Activated T-helper 1 cell treated with Interleukin-2 at 50 U/mL for 16 hours (primary cell): Measurements from ENCODE around the gene SPRR3.
"Not testable (repeated sequence)": the region's sequence is repeated elsewhere in the genome, so short reads cannot be mapped to it uniquely, and the experiment has no call there.

ENCODE experiments used
- DNase-seq: peaks from one replicate; pipeline ENCODE4 v3.0.0-alpha.2; 2020; ENCODE audit warnings: low read depth

Gene SPRR3

DNA sequence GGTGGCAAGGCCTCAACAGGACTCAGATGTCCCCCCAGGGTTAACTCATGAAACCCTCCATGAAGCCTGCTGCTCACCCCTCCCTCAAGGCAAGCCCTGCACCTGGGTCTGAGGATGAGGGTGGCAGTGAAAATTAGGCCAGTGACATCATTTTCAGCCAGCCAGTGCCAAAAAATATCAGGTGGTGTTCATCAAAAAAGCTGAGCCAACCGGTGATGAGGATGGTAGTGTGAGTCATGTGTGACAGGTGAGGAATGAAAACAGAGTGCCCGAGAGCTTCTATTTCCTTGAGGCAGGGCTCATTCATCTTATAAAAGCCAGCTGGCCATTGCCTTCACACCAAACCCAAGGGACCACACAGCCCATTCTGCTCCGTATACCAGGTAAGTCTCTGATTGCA, 17.8 kb upstream of the SPRR3 start, which contains the start of gene SPRR1A:
Gene SPRR1A (plus strand): TSS at position 339 of the 400 bp plus-strand sequence. CDS start 1,150 bp downstream, outside the sequence.
- no peak for DNase-seq

DNA sequence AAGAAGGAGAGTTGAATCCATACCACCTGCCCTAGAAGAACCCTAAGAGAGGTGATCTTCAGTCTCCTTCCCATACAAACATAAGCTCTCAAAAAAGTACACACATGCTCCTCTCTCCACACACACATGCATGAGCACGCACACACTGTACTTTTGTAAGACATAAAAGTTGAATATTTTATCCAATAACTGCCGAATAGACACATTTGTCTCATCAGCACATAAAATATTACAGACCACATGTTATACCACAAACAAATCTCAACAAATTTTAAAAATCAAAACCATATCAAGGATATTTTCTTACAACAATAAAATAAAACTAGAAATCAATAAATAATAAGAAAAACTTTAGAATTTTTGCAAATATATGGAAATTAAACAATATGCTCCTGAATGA, 15.0 kb upstream of the SPRR3 start:
- no peak for DNase-seq

DNA sequence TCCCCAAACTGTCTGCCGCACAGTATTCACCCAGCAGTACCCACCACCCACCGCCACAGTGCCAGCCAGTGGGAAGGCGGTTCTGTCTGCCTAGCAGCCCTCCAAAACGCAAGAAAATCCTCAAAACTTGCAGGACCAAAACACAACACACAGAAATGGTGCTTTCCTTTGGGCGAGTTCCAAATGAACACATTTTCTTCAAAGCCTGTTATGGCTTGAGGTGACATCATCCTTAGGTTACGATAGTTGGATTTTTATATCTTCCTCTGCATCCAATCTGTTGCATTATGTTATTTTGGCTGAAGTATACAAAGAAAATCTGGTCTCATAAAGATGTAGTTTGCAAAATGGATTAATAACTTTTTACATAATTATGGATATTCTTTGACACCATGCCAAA, 8.4 kb upstream of the SPRR3 start:
- no peak for DNase-seq

DNA sequence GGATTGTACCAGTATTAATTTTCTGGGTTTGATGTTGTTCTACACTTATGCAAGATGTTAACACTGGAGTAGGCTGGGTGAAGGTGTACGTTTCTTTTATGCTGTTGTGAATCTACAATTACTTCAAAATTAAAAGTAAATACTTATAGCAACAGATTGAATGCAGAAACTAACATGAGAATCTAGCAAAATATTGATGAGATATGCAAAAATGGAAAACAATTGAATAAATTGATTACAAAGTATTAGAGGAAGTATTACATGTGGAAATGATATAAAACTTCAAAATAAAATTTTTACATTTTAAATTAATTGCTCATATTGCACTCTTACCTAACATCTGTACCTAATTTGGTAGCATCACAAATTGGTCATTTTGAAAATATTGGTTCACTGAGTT, 5.7 kb upstream of the SPRR3 start:
- no peak for DNase-seq

DNA sequence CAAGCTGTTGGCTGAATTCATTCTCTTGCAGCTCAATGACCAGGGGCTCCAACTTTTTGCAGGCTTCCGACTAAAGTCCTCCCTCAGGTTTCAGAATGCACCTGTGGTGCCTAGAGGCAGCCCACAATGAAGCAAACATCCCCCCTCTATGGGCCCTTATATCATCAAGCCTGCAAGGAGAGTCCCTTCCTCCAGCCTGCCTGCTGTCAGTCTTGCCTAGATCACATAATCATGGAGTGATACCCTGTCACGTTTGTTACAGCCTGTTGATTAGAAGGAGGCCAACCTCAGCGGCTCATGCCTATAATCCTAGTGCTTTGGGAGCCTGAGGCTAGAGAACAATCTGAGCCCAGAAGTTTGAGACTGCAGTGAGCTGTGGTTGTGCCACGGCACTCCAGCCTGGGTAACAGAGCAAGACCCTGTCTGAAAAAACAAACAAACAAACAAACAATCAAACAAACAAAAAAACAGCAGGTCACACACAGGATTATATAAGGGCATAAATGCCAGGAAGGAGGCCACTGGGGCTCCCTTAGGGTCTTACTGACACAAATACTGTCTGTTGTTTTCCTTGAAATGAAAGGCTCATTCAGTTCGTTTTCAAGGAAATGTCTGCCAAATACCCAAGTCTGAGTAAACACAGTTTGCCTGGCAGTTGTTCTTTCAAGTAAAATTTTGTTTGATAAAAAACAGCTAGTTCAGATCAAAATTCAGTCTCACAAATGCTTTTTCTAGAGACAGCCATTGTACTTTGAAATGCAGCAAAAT, 4.7 kb upstream of the SPRR3 start:
- no peak for DNase-seq

DNA sequence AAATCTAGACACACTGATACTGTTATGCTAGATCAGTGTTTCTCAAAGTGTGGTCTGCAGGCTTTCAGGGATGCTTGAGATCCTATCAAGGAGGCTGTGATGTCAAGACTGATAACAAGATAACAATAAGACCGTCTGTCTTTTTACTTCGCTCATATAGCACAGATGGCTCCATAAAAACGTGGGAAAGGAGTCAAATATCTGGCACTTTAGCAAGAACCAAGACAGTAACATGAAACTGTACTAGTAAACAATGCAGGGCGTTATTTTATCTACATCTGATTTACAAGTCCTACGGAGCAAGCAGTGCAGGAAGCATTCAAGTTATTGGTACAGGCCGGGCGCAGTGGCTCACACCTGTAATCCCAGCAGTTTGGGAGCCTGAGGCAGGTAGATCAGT, 3.6 kb upstream of the SPRR3 start:
- no peak for DNase-seq

DNA sequence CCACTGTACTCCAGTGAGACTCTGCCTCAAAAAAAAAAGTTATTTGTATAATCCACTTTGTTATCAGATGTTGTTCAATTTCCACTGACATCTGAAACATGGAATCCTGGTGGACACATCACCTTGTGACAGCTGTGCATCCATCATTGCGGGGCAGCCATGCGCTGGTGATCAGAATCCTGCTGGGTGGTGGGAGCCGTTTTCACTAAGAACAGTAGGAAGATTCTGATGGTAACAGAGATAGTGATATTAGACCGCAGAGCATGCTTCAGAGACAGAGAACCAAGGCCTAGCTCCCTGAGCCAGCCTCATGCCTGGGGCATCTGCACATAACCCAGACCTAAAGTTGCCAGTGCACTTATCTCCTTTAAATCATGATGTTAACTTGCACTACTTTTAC, 3.1 kb upstream of the SPRR3 start:
- DNase-seq, result no peak

DNA sequence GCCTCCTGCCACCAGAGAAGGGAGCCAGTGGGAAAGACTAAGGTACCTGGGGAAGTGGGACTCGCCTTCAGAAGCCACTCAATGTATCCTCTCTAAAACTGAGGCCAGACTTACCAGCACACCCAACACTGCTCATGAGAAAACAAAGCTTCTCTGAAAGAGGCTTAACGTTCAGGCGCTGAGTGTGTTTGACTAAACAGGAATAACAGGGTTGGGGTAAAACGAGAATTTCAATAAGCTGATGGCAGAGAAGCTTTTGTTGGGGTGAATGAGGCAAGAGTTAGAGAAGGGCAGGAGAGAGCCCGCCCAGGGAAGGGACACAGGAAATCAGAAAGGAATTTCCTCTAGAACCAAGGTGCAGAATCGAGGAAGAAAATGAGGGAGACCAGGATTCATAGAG, 1.7 kb upstream of the SPRR3 start:
- no peak for DNase-seq

DNA sequence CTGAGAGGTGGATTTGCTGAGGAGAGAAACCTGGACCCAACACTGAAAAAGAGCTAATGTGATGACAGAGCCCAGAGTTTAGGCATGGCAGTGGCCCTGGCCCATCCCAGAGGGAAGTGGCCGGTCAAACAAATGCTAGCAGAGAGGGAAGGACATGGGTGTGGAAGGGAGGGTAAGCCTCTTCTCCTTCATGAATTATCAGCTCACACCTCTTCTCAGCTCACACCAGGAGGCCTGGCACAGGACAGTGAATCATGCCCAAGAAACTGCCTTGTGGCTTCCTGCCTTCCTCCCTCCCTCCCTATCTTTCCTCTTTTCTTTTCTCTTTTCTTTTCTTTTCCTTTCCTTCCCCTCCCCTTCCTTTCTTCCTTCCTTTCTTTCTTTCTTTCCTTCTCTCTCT, 1.3 kb upstream of the SPRR3 start:
- no peak for DNase-seq

DNA sequence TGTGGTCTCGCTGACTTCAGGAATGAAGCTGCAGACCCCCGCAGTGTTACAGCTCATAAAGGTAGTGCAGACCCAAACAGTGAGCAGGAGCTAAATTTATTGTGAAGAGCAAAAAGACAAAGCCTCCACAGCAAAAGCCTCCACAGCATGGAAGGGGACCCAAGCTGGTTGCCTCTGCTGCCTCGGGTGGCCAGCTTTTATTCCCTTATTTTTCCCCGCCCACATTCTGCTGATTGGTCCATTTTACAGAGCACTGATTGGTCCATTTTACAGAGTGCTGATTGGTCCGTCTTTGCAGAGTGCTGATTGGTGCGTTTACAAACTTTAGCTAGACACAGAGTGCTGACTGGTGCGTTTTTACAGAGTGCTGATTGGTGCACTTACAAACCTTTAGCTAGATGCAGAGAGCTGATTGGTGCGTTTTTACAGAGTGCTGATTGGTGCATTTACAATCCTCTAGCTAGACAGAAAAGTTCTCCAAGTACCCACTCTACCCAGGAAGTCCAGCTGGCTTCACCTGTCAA, 9.7 kb downstream of the SPRR3 start:
- DNase-seq, result not testable (repeated sequence)

DNA sequence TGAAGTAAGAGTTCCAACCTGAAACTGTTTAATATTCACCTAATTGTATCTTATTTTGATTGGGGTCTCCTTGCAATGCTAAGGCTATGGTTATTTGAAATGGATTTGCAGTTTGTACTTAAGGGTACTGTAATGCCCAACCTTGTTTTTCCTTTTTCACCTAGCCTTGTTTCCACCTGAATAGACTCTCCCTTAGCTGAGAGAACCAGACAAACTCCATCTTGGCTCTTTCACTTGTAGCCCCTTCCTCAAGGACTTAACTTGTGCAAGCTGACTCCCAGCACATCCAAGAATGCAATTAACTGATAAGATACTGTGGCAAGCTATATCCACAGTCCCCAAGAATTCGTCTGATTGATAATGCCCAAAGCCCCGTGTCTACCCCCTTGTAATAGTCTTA, 20.3 kb downstream of the SPRR3 start:
- not testable (repeated sequence) for DNase-seq

DNA sequence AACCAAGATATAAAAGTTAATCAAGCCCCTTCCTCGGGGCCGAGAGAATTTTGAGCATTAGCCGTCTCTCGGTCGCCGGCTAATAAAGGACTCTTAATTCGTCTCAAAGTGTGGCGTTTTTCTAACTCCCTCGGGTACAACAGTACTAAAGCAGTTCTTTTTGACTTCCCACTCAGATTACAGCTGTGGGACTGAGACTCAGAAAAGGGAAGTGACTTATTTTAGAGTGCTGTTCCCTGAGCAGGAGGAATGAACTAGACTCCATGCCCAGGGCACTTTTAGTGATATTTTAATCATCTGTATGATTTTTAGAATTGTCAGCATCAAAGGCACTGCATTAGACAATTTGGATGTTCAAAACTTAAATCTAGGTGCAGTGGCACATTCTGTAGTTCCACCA, 20.8 kb downstream of the SPRR3 start:
- DNase-seq, result not testable (repeated sequence)

DNA sequence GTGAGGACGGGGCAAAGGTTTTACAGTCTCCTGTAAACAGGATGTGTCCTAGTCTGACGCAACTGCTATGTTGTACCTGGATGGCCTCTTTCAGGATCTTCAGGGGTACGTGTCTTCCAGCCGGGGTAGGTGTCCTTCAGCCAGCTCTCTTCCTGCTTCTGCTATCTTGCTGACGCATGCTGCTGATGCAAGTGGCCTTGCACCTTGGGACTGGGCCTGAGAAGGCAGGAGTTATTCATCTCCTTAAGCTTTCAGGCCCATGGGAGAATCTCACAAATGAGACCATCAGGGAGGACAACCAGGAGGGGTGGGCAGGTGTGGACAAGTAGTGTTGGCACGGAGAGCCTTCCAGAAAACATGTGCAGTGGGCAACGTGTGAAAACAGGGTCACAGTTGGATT, 21.6 kb downstream of the SPRR3 start:
- no peak for DNase-seq

DNA sequence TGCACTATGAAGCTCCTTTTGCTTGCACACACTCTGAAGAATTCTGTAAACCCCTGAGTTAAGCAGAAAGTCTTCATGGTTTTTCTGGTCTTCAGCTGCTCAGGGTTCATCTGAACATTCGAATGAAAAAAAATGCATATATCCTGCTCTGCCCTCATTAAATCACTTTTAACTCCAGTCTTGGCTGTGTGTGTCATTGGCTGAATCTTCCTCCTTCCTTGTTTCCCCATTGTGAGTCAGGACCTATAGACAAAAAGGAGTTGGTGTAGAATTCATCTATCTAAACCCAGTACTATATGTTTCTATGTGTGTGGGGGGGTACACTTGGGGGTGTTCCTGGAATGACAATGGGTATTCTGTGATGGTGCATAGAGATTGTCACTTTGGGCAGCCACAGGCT, 22.9 kb downstream of the SPRR3 start:
- DNase-seq, result no peak

DNA sequence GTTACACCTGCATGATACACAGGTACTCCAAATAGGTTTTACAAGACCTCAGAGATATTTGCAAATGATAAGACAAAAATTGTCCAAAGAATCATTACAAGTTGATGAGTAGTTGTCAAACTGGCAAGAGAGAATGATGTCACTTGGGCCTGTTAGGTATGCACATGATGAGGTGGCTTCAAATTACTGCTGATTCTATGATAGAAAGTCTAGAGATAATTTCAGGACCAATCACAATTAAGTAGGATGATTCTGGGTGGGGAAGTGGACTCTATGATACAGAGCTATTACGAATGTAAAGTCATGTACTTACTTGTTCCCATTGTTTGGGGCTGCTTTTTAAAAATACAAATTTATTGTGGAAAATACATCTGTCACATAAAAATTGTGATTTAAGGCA, 24.2 kb downstream of the SPRR3 start:
- no peak for DNase-seq

DNA sequence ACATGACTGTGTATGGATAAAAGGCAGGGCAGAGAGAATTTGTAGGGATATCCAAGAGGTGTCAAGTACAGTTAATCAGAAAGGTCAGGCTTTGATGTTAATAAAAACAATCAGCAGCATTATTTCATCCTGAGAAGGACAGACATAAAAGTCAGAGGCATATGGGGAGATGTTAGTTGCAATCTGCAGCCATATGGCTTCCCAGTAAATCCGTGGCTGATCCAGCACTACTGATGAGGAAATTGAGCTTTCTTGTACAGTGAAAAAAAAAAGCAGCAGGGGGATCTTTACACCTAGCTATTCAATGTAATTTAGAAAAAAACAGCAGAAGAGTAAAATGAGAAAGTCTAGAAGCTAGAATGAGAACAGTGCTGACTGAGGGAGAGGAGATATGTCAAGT, 27.2 kb downstream of the SPRR3 start:
- no peak for DNase-seq

DNA sequence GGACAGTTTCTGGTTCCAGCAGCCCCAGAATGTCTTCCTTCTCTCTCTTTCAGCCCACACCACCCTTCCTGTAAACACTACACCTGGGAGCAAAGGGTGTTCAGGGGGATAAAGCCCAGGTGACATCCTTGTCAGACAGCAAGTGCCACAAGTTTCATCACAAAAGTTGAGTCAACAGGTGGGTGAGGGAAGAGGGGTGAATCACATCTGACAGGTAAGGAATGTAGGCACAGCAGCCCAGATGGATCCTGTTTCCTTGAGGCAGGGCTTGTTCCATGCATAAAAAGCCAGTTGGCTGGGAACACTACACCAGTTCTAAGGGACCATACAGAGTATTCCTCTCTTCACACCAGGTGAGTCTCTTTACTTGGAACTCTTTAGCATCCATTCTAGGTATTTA, 29.3 kb downstream of the SPRR3 start, which contains the start of gene SPRR1B:
Gene SPRR1B (plus strand): TSS at position 309 of the 400 bp plus-strand sequence. CDS start 1,143 bp downstream, outside the sequence.
- no peak for DNase-seq

DNA sequence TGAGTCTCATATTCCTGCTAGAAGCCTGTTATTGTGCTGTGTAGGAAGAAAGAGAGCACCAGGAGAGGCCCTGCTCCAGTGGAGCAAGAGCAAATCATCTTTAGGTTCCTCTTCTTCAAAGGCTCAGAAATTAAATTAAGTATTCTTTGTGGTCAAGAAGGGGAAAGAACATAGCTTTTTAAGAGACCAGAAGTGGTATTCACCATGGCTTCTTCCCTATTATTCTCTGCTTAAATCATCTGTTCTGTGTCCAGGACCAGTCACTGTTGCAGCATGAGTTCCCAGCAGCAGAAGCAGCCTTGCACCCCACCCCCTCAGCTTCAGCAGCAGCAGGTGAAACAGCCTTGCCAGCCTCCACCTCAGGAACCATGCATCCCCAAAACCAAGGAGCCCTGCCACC, 30.5 kb downstream of the SPRR3 start:
- DNase-seq, result no peak

DNA sequence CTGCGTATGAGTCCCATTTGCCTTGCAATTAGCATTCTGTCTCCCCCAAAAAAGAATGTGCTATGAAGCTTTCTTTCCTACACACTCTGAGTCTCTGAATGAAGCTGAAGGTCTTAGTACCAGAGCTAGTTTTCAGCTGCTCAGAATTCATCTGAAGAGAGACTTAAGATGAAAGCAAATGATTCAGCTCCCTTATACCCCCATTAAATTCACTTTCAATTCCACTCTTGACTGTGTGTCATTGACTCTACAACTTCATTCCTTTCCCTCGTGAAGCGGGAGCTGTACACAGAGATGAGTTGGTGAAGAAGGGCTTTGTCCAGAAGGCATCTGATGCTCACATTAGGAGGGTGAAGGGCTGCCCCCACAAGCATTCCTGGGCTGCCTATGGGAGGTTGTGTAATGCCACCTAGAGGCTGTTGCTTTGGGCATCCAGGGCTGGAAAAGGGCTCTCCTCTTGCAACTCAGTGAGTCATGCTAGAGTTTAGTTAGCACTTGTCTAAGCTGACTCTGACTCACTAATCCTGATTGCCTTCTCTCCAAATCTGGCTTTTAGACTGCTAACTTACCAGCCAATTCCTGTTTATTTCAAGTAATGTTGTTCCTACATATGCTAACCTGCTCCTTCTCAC, 31.2 kb downstream of the SPRR3 start:
- no peak for DNase-seq

DNA sequence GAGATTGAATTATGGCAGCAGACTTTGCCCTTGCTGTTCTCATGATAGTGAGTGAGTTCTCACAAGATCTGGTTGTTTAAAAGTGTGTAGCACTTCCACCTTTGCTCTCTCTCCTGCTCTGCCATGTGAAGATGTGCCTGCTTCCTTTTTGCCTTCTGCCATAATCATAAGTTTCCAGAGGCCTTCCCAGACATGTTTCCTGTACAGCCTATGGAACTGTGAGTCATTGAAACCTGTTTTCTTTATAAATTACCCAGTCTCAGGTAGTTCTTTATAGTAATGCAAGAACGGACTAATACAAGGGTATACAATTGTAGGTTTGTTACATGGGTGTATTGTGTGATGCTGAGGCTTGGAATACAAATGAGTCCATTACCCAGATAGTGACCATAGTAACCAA, 33.7 kb downstream of the SPRR3 start:
- no peak for DNase-seq

DNA sequence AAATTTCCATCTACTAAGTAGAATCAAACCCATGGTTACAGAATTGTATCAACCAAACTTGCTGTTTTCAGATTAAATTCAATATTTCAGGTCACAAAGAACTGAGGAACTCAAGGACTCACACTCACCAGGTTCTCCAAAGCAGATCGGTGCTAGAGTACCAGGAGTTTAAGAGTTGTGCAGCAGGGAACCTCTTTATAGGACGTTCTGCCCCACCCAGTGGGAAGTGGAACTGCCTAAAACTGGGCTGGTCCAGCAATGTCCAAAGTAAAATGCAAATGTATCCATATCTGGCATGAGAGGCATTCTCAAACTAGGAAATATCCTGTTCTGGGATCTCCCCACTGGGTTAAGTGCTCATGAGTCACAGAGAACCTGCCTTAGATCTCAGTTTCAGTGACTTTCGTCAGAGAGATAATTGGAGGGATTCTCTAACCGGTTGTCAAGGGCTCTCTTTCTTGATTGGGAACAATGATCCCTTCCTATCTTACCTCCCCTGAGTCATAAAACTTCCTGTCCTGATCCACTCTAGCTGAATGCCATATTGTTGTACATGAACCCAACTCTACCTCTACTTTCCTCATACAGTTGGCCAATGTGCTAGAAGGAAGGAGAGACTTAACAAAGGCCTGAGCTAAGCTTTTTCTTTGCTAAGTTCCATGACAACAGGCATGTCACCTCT, 39.5 kb downstream of the SPRR3 start, which contains the start of gene SPRR2D:
Gene SPRR2D (minus strand): TSS at position 171 of the 682 bp plus-strand sequence. CDS start 774 bp downstream, outside the sequence.
- DNase-seq, result no peak

DNA sequence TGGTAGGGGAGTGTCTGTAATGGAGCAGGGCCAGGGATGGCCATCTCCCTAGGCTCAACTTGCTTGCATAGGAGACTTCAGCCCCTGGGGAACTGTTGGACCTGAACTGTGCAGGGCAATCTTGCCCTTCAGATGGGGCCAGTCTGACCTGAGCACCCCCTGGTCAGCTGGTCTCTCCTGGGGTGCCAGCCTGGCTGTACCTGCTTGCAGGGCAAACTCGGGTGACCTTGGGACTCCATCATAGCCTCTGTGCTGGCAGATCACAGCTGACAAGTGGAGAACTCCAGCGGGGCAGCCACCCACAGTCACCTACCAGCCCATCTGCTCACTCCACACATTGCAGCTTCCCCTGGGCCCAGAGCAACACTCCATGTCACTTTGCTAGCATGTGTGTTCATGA, 47.7 kb downstream of the SPRR3 start:
- no peak for DNase-seq
